Endodermal cell (in vitro differentiated cells): ENCODE results near the gene TPT1. TPM values are rescaled to one million over a fixed set of nuclear protein-coding genes. Genes with fewer than 3 reads are reported as not detected.
A peak's percentile ranks its signal among the peaks of the same experiment; 100 is the strongest.

ENCODE experiments used
- DNase-seq: peaks from one replicate; pipeline ENCODE4 v3.0.0-alpha.2; 2017
- H3K27ac ChIP-seq: 2 replicates; pipeline ENCODE4 v1.5.1; 2013; ENCODE audit warnings: mild to moderate bottlenecking, low read depth, low read length, moderate library complexity
- H3K27me3 ChIP-seq: 2 replicates; pipeline ENCODE4 v1.6.1; 2013; ENCODE audit warnings: mild to moderate bottlenecking, low read length, moderate library complexity; ENCODE audit not compliant: insufficient read depth, control insufficient read depth, poor library complexity, severe bottlenecking
- H3K36me3 ChIP-seq: 2 replicates; pipeline ENCODE4 v1.7.0; 2013; ENCODE audit warnings: mild to moderate bottlenecking, low read length, moderate library complexity; ENCODE audit not compliant: control insufficient read depth, insufficient read depth
- H3K4me1 ChIP-seq: one replicate; pipeline ENCODE4 v1.7.0; 2013; ENCODE audit warnings: low read length; ENCODE audit not compliant: control insufficient read depth, insufficient read depth
- H3K4me3 ChIP-seq: 2 replicates; pipeline ENCODE4 v1.5.1; 2013; ENCODE audit warnings: mild to moderate bottlenecking, low read length, moderate library complexity
- H3K9ac ChIP-seq: 2 replicates; pipeline ENCODE4 v1.6.1; 2013; ENCODE audit warnings: mild to moderate bottlenecking, low read length, moderate library complexity; ENCODE audit not compliant: poor library complexity, severe bottlenecking; ENCODE audit errors: extremely low read depth
- H3K9me3 ChIP-seq: 2 replicates; pipeline ENCODE4 v1.6.1; 2013; ENCODE audit warnings: mild to moderate bottlenecking, low read length, moderate library complexity; ENCODE audit not compliant: control insufficient read depth
- H3K27ac Mint-ChIP-seq: 2 replicates; pipeline ENCODE4 v1.8.0; 2020; ENCODE audit warnings: mixed read lengths
- H3K27me3 Mint-ChIP-seq: 2 replicates; pipeline ENCODE4 v1.8.0; 2021; ENCODE audit warnings: mild to moderate bottlenecking, mixed read lengths; ENCODE audit not compliant: insufficient read depth
- H3K36me3 Mint-ChIP-seq: 2 replicates; pipeline ENCODE4 v1.8.0; 2020; ENCODE audit warnings: low read depth, mixed read lengths
- H3K4me1 Mint-ChIP-seq: 2 replicates; pipeline ENCODE4 v1.8.0; 2020; ENCODE audit warnings: mixed read lengths
- H3K4me3 Mint-ChIP-seq: 2 replicates; pipeline ENCODE4 v1.8.0; 2020; ENCODE audit warnings: mild to moderate bottlenecking, moderate library complexity, mixed read lengths
- H3K9me3 Mint-ChIP-seq: 2 replicates; pipeline ENCODE4 v1.8.0; 2020; ENCODE audit warnings: mild to moderate bottlenecking, mixed read lengths
- CTCF ChIP-seq: fragments of 200-600 bp; sonication (generic); conservative IDR thresholded peaks from 2 replicates; pipeline ENCODE4 v1.5.0; 2021; ENCODE audit warnings: antibody characterized with exemption, mild to moderate bottlenecking
- WGBS, 2 experiments: methylation state at CpG; one replicate each; pipeline versions ENCODE4 v1.1.5 to v1.1.7; 2013; ENCODE audit warnings: missing lambda C conversion rate in 2 of 2, mixed read lengths in 1 of 2; ENCODE audit not compliant: insufficient coverage in 1 of 2, insufficient read length in 1 of 2; 5-methylcytosine and 5-hydroxymethylcytosine counted together
- total RNA-seq, 2 donors: library from RNA; stranded (reverse); fragmentation: NEBNext Ultra II Directional in 1 of 2; extraction: Animal tissue kit (Norgen Biotek cat#: 25700) in 1 of 2; gene quantifications; 2 replicates in 1 of 2; 3 replicates in 1 of 2; pipeline ENCODE4 v1.2.1, GENCODE V29; 2021

TPT1 gene
- total RNA-seq, 2 donors from 2014 or later, result 2,192 to 2,586 TPM

GRCh38 chr13:45374917-45375316, 33.9 kb upstream of the TPT1 start:
- 88 to 100% methylated on average over 3 of the region's 3 CpGs for WGBS, 2 experiments
- Histone ChIP-seq H3K4me1 (peaks cover 10% of the 10 kb centered on the region), H3K9me3 (no peaks in the 10 kb centered on the region), H3K9ac (no peak overlapping the region), H3K27ac (no peak overlapping the region), H3K36me3 (peaks cover 3% of the 10 kb centered on the region), H3K27me3 (no peaks in the 10 kb centered on the region), H3K4me3 (no peak overlapping the region)
- no peak for DNase-seq
- Mint-ChIP-seq H3K27me3 (no peaks in the 10 kb centered on the region), H3K4me3 (no peak overlapping the region), H3K4me1 (peaks cover 26% of the 10 kb centered on the region), H3K27ac (no peak overlapping the region), H3K9me3 (no peaks in the 10 kb centered on the region), H3K36me3 (peaks cover 9% of the 10 kb centered on the region)
- TF ChIP-seq CTCF, result no peak

- Mint-ChIP-seq H3K4me3 (no peak overlapping the region), H3K4me1 (peaks cover 38% of the 10 kb centered on the region), H3K9me3 (no peaks in the 10 kb centered on the region), H3K36me3 (peaks cover 11% of the 10 kb centered on the region), H3K27me3 (no peaks in the 10 kb centered on the region), H3K27ac (peak overlapping the region; percentile 31)
- Histone ChIP-seq H3K27me3 (no peaks in the 10 kb centered on the region), H3K4me3 (no peak overlapping the region), H3K9ac (no peak overlapping the region), H3K27ac (peak overlapping the region; percentile 69), H3K9me3 (no peaks in the 10 kb centered on the region), H3K36me3 (peaks cover 5% of the 10 kb centered on the region), H3K4me1 (peaks cover 14% of the 10 kb centered on the region)
- no peak for DNase-seq
- 96 to 98% methylated on average over 5 of the region's 5 CpGs for WGBS, 2 experiments
- no peak for TF ChIP-seq CTCF
Observed at GRCh38 chr13:45373162-45373547, 32.2 kb upstream of the TPT1 start.

- TF ChIP-seq CTCF, result no peak
- H3K36me3 ChIP-seq, result peaks cover 5% of the 10 kb centered on the region
- H3K4me3 ChIP-seq, result no peak overlapping the region
- H3K9me3 ChIP-seq, result no peaks in the 10 kb centered on the region
- Mint-ChIP-seq H3K9me3 (no peaks in the 10 kb centered on the region), H3K4me1 (peaks cover 38% of the 10 kb centered on the region), H3K36me3 (peaks cover 11% of the 10 kb centered on the region), H3K27me3 (no peaks in the 10 kb centered on the region), H3K27ac (peak overlapping the region; percentile 31), H3K4me3 (no peak overlapping the region)
- peak overlapping the region; percentile 69 for H3K27ac ChIP-seq
- H3K9ac ChIP-seq, result no peak overlapping the region
- WGBS, 2 experiments, result 93 to 94% methylated on average over 21 to 24 of the region's 24 CpGs
- peaks cover 14% of the 10 kb centered on the region for H3K4me1 ChIP-seq
- peak; percentile 58 for DNase-seq
- H3K27me3 ChIP-seq, result no peaks in the 10 kb centered on the region
Observed at GRCh38 chr13:45372189-45373161, 31.5 kb upstream of the TPT1 start.
